IPS-15b (cell line): ENCODE data around the gene KCP.

ENCODE experiments used
- H3K27me3 ChIP-seq: one replicate; pipeline ENCODE4 v1.6.1; 2013; ENCODE audit warnings: low read length; ENCODE audit not compliant: control insufficient read depth, insufficient read depth
- H3K36me3 ChIP-seq: one replicate; pipeline ENCODE4 v1.6.1; 2013; ENCODE audit warnings: low read length; ENCODE audit not compliant: control insufficient read depth, insufficient read depth
- H3K4me1 ChIP-seq: one replicate; pipeline ENCODE4 v1.6.1; 2013; ENCODE audit warnings: mild to moderate bottlenecking, low read length; ENCODE audit not compliant: control insufficient read depth, insufficient read depth
- H3K4me3 ChIP-seq: one replicate; pipeline ENCODE4 v1.5.1; 2013; ENCODE audit warnings: low read depth, low read length
- H3K9ac ChIP-seq: one replicate; pipeline ENCODE4 v1.6.1; 2013; ENCODE audit warnings: low read depth, mild to moderate bottlenecking, low read length
- H3K9me3 ChIP-seq: one replicate; pipeline ENCODE4 v1.6.1; 2013; ENCODE audit warnings: mild to moderate bottlenecking, low read length; ENCODE audit not compliant: control insufficient read depth, insufficient read depth

KCP gene

DNA sequence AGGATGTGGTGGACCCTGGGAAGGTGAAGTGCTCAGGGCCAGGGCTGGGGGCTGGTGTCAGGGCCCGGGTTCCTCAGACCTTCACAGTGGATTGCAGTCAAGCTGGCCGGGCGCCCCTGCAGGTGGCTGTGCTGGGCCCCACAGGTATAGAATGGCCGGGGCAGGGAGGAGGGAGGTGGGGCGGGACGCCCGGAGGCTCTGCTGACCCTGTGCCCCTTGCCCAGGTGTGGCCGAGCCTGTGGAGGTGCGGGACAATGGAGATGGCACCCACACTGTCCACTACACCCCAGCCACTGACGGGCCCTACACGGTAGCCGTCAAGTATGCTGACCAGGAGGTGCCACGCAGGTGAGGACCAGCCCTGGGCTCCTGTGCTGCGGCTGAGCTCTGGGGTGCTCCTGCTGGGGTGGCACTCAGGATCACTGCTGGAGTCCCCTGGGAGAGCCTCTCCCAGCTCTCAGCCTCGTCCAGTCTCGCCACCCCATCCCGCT lies 62.7 kb downstream of the KCP start:
- Histone ChIP-seq H3K4me3 (no peak overlapping the region), H3K4me1 (no peaks in the 10 kb centered on the region), H3K36me3 (peaks cover 56% of the 10 kb centered on the region), H3K27me3 (no peaks in the 10 kb centered on the region), H3K9ac (no peak overlapping the region), H3K9me3 (no peaks in the 10 kb centered on the region)

DNA sequence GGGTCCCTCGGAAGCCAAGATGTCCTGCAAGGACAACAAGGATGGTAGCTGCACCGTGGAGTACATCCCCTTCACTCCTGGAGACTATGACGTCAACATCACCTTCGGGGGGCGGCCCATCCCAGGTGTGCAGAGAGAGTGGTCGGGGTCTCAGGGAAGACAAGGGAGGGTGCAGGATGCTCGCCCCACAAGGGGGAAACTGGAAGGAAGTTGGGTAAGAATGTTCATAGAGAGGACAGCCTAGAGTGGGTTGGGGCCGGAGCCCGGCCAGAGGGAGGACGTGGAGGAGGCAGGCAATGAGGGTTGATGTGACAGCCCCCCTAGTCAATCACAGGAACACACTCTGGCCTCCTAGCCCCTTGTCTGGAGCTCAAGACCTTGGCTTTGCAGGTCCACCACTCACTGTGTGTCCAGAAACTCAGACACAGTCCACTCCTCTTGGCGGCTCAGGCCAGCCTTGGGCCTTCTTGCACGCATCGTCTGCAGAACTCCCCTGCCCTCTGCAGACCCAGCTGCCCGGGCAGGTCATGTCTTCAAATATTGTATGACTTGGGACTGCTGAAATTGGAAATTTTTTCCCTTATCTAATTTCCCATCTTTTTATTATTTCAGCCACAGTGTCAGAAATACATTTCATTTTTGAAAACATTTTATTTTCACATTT lies 63.6 kb downstream of the KCP start:
- H3K27me3 ChIP-seq, result no peaks in the 10 kb centered on the region
- H3K36me3 ChIP-seq, result peaks cover 57% of the 10 kb centered on the region
- H3K4me1 ChIP-seq, result no peaks in the 10 kb centered on the region

DNA sequence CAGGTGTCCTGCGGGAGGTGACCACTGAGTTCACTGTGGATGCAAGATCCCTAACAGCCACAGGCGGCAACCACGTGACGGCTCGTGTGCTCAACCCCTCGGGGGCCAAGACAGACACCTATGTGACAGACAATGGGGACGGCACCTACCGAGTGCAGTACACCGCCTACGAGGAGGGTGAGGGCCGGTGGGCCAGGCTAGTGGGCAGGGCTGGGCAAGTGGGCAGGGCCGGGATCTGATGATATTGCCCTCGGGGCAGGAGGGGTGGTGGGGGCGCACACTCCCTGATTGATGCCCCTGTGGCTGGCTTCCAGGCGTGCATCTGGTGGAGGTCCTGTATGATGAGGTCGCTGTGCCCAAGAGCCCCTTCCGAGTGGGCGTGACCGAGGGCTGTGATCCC lies 64.5 kb downstream of the KCP start:
- Histone ChIP-seq H3K4me1 (peaks cover 2% of the 10 kb centered on the region), H3K27me3 (no peaks in the 10 kb centered on the region), H3K9ac (no peak overlapping the region), H3K4me3 (no peak overlapping the region), H3K36me3 (peaks cover 50% of the 10 kb centered on the region), H3K9me3 (no peaks in the 10 kb centered on the region)

More for the DNA sequence above, 63.6 kb downstream of the KCP start:
- Histone ChIP-seq H3K4me3 (no peak overlapping the region), H3K9ac (no peak overlapping the region), H3K9me3 (no peaks in the 10 kb centered on the region)

DNA sequence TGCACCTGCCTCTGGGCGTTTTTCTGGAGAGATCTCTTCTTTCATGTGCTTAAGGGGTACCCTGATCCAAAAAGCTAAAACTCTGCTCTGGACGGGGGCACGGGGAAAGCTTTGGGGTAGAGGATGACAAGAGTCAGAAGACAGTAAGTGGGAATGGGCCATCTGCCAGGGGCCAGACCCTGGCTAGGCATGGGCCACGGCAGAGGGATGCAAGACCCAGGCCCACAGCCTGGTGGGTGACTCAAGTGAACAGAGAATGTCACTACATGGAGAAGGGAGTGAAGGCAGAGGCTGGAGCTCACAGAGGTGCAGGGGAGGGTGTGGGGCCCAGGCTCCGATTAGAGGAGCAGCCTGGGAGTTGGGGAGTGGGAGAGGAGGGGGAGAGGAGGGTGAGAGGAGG lies 65.0 kb downstream of the KCP start:
- H3K4me3 ChIP-seq, result no peak overlapping the region
- H3K27me3 ChIP-seq, result no peaks in the 10 kb centered on the region
- H3K9ac ChIP-seq, result no peak overlapping the region
- no peaks in the 10 kb centered on the region for H3K9me3 ChIP-seq
- peaks cover 2% of the 10 kb centered on the region for H3K4me1 ChIP-seq
- H3K36me3 ChIP-seq, result peaks cover 45% of the 10 kb centered on the region

DNA sequence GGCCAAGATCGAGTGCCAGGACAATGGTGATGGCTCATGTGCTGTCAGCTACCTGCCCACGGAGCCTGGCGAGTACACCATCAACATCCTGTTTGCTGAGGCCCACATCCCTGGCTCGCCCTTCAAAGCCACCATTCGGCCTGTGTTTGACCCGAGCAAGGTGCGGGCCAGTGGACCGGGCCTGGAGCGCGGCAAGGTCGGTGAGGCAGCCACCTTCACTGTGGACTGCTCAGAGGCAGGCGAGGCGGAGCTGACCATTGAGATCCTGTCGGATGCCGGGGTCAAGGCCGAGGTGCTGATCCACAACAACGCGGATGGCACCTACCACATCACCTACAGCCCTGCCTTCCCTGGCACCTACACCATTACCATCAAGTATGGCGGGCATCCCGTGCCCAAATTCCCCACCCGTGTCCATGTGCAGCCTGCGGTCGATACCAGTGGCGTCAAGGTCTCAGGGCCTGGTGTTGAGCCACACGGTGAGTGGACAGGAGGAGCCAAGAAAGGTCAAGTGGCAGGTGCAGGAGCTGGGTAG lies 65.7 kb downstream of the KCP start:
- Histone ChIP-seq H3K36me3 (peaks cover 43% of the 10 kb centered on the region), H3K4me3 (no peak overlapping the region), H3K9me3 (no peaks in the 10 kb centered on the region), H3K9ac (no peak overlapping the region), H3K4me1 (peaks cover 2% of the 10 kb centered on the region), H3K27me3 (no peaks in the 10 kb centered on the region)

DNA sequence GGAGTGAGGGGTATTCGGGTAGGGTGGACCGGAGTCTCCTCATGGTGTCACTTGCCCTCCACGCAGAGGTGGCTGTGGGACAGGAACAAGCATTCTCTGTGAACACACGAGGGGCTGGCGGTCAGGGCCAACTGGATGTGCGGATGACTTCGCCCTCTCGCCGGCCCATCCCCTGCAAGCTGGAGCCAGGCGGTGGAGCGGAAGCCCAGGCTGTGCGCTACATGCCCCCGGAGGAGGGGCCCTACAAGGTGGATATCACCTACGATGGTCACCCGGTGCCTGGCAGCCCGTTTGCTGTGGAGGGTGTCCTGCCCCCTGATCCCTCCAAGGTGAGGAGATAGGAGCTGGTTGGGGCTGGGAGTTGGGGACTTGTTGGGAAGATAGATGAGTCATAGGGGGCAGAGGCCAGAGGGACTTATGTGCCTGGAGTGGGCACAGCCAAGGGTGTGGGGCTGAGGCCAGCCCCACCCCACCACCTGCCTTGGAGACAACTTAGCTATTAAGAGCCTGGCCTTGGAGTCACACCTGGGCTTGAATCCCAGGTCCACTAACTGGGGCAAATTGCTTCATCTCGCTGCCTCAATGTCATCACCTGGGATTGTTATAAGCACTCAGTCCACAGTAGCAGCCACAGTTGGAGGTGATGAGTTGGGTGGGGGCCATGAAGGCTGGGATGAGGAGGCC lies 66.4 kb downstream of the KCP start:
- Histone ChIP-seq H3K4me1 (peaks cover 2% of the 10 kb centered on the region), H3K27me3 (no peaks in the 10 kb centered on the region), H3K4me3 (no peak overlapping the region), H3K9me3 (no peaks in the 10 kb centered on the region), H3K36me3 (peaks cover 39% of the 10 kb centered on the region), H3K9ac (no peak overlapping the region)

DNA sequence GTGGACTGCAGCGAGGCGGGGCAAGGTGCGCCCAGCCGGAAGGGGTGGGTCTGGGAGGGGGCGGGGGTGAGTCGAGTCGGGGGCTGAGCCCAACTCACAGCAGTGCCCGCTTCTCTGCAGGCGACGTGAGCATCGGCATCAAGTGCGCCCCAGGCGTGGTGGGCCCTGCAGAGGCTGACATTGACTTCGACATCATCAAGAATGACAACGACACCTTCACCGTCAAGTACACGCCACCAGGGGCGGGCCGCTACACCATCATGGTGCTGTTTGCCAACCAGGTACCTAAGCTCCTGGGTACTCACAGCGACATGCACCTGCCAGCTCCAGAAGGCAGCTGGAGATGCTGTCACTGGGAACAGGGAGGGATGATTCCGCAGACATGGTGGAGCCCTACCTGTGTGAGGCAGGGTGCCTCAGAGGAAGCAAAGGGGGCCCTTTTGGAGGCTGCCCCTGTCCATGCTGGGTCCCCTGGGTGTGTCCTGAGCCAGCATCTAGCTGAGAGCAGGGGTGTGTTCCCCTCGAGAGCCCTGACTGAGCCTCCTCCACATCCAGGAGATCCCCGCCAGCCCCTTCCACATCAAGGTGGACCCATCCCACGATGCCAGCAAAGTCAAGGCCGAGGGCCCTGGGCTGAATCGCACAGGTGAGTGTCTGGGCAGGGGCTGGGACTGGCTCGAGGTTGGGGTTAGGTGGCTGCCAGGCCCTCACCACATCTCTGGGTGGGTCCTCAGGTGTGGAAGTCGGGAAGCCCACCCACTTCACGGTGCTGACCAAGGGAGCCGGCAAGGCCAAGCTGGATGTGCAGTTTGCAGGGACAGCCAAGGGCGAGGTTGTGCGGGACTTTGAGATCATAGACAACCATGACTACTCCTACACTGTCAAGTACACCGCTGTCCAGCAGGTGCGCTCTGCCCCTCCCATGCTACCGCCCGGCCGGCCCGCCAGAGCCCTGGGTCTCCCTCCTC lies 67.6 kb downstream of the KCP start:
- H3K4me3 ChIP-seq, result no peak overlapping the region
- no peak overlapping the region for H3K9ac ChIP-seq
- H3K27me3 ChIP-seq, result no peaks in the 10 kb centered on the region
- peaks cover 2% of the 10 kb centered on the region for H3K4me1 ChIP-seq
- peaks cover 41% of the 10 kb centered on the region for H3K36me3 ChIP-seq
- no peaks in the 10 kb centered on the region for H3K9me3 ChIP-seq

DNA sequence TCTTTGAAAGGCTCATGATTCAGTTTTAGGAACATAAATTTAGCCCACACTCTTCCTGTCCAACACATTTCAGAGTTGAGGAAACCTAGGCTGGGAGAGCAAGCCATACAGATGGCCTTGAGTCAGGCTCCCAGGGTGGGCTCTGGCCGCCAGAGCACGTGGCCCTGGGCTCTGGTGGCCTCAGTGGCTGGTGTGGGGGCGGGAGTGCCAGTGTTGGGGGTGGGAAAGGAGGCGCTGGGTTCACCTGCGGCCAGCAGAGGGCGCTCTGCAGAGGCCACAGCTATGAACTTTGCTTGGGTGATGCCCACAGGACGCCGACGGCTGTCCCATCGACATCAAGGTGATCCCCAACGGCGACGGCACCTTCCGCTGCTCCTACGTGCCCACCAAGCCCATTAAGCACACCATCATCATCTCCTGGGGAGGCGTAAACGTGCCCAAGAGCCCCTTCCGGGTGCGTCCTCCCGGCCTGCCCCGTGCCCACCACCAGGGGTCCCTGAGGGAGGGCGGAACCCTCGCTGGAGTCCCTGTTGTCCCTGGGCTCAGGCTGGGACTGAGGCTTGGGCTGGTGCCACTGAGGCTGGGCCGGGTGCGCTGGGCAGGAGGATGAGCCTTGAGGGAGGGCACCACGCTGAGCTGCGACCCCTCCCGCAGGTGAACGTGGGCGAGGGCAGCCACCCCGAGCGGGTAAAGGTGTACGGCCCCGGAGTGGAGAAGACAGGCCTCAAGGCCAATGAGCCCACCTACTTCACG lies 68.4 kb downstream of the KCP start:
- Histone ChIP-seq H3K36me3 (peaks cover 45% of the 10 kb centered on the region), H3K27me3 (no peaks in the 10 kb centered on the region), H3K9me3 (no peaks in the 10 kb centered on the region), H3K4me1 (peaks cover 2% of the 10 kb centered on the region), H3K9ac (no peak overlapping the region), H3K4me3 (no peak overlapping the region)

DNA sequence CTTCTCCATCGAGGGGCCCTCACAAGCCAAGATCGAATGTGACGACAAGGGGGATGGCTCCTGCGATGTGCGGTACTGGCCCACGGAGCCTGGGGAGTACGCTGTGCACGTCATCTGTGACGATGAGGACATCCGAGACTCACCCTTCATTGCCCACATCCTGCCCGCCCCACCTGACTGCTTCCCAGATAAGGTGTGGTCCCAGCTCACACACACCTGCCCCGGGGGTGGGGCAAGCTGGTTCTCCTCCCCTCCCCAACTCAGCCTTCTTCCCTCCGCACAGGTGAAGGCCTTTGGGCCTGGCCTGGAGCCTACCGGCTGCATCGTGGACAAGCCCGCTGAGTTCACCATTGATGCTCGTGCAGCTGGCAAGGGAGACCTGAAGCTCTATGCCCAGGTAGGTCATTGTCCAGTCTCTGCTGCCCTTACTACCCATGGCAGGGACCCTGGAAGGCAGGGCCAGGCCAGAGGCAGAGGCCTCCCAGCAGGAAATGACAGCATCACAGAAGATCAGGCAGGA lies 69.3 kb downstream of the KCP start:
- H3K27me3 ChIP-seq, result no peaks in the 10 kb centered on the region
- no peak overlapping the region for H3K4me3 ChIP-seq
- H3K4me1 ChIP-seq, result peaks cover 2% of the 10 kb centered on the region
- H3K9me3 ChIP-seq, result no peaks in the 10 kb centered on the region
- H3K9ac ChIP-seq, result no peak overlapping the region
- peaks cover 42% of the 10 kb centered on the region for H3K36me3 ChIP-seq

DNA sequence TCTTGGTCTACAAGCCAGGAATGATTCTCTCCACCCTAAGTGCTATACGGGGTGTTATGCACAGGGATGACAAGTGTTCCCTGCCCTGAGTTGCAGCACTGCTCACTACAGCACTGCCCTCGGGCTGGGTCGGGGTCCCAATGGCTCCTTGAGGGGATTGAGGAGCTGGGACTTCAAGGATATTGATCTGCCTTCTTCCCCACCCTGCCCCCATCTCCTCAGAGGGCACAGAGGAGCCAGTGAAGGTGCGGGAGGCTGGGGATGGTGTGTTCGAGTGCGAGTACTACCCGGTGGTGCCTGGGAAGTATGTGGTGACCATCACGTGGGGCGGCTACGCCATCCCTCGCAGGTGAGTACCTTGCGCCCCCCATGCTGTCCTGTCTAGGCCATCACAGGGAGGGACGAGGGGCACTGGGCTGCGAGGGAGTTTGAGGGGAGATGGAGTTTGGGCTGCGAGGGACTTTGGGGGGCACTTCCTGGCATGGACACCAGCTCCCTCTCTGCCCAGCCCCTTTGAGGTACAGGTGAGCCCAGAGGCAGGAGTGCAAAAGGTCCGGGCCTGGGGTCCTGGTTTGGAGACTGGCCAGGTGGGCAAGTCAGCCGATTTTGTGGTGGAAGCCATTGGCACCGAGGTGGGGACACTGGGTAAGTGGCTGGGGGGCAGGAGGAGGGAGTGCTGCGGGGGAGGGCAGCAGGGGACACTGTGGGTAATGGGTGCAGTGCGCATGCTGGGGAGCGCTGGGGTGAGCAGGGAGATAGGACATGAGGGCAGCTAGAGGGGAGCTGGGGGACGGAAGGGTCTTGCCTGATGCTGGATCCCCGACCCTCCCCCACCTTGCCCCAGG lies 70.0 kb downstream of the KCP start:
- peaks cover 46% of the 10 kb centered on the region for H3K36me3 ChIP-seq
- no peak overlapping the region for H3K4me3 ChIP-seq
- no peaks in the 10 kb centered on the region for H3K9me3 ChIP-seq
- no peak overlapping the region for H3K9ac ChIP-seq
- H3K27me3 ChIP-seq, result no peaks in the 10 kb centered on the region
- peaks cover 2% of the 10 kb centered on the region for H3K4me1 ChIP-seq
